Endothelial cell of hepatic sinusoid (primary cell): ENCODE results near the gene RPH3AL.

Experiments
- in situ Hi-C: cut with HindIII; loops from 2 replicates; pipeline ENCODE4 v1.10.0; 2017; ENCODE audit warnings: low sequenced_read_pairs

The RPH3AL gene, protein sequence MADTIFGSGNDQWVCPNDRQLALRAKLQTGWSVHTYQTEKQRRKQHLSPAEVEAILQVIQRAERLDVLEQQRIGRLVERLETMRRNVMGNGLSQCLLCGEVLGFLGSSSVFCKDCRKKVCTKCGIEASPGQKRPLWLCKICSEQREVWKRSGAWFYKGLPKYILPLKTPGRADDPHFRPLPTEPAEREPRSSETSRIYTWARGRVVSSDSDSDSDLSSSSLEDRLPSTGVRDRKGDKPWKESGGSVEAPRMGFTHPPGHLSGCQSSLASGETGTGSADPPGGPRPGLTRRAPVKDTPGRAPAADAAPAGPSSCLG

DNA sequence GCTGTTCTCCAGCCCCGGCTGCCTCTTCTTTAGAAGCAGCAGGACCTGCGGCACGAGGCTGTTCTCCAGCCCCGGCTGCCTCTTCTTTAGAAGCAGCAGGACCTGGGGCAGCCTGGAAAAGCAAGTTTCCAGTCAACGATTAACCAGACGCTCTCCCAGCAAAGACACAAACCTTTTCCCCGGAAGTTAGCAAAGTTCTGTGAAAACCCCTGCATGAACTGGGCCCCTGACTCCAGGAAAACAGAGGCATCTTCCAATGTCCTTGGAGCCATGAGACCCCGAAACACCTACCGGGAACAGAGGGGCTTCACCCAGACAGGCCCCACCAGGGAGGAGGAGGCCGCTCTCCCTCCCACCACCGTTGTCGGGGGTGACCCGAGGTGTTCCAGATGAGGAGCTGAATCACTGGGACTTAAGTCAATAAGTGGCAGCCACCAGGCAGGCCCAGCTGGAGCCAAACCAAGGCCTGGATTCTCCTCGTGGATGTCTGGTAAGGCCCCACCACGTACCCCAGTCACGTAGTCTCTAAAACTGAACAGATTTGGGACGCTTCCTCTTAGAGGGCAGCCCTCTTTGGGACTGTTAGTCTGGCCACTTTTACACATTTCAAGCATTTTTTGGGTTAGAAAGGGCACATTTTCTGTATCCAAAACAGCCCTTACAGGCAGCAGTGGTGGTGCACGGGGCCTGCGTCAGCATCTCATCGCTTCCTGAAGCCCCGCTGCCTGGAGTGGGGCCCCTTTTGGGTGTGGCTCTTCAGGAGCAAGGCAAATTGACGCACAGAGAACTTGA, at the start of gene RPH3AL:
RPH3AL (minus strand) TSS at position 387 of the 792 bp plus-strand sequence. CDS start 25,264 bp downstream, outside the sequence.
- in situ Hi-C loops, result no loop called here

DNA sequence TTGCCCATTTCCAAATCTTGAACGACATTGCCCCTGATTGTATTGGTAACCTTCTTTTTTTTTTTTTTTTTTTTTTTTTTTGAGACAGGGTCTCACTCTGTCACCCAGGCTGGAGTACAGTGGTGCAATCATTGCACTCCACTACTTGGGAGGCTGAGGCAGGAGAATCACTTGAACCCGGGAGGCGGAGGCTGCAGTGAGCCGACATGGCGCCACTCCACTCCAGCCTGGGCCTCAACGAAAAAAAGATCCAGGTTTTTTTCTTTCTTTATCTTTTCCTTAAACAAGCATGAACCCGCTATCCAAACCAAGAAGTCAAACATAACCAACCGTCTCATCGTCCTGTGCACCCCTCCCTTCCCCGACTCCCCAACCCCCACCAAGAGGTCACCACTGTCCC, 47.6 kb upstream of the RPH3AL start:
- in situ Hi-C loops, result no loop called here

DNA sequence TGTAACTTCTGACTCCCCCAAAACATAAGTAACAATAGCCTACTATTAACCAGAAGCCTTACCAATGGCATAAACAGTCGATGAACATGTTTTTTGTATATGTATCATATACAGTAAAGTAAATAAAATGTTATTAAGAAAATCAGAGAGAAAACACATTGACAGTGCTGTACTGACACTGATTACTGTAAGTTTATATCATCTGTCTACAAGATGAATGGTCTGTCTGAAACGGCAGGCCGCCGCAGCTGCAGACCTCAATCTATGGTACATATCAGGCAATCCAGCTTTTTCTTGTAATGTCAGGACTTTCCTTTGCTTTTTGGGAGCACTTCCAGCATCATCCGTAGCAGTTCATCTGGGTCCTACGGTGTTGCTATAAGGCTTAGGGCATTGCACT, 44.2 kb upstream of the RPH3AL start:
- in situ Hi-C loops, result no loop called here

DNA sequence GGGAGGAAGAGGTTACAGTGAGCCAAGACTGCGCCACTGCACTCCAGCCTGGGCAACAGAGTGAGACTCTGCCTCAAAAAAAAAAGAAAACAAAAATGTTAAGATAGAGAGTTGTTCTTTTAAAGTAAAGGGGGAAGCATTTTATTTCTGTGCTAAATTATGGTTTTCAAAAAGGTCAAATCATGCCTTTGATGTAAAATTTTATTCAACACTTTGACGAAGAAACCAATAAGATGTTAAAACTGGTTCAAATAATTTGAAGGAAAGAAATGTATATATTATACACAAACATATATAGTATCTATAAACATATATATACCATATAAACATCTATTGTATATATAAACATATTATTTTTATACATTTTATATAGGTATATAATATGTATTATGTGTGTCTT, 43.4 kb upstream of the RPH3AL start:
- in situ Hi-C loops, result no loop called here

DNA sequence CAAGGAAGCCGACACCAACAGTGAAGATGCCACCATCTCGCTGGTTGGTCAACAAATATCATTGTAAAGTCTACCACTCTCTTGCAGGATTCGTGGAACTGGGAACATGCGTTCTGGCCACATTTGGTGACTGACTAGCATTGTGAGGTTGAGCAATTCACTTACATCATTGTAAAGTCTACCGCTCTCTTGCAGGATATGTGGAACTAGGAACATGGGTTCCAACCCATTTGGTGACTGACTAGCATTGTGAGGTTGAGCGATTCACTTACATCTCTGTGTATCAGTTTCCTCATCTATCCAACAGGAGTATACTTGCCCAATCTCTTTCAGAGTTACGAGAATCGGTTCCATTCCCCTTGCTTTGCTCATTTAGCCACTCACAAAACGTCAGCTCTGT, 42.6 kb upstream of the RPH3AL start:
- in situ Hi-C loops, result no loop called here

DNA sequence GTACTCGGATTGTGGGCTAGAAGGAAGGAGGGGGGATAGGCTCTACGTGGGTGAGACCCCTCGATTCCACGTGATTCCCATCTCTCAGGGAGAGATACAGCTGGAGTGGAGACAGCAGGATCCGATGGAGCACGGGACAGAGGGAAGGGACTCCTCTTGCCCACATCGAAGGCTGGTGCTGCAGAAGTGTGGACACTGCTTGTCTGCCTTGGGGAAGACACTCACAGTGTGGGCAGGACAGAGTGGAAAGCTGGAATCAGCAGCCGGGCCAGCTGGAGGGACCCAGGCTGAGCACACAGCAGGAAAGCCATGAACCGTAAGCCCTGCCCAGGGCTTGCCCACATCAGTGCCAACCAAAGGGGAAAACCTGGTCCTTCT, 42.1 kb upstream of the RPH3AL start:
- in situ Hi-C loops, result no loop called here

DNA sequence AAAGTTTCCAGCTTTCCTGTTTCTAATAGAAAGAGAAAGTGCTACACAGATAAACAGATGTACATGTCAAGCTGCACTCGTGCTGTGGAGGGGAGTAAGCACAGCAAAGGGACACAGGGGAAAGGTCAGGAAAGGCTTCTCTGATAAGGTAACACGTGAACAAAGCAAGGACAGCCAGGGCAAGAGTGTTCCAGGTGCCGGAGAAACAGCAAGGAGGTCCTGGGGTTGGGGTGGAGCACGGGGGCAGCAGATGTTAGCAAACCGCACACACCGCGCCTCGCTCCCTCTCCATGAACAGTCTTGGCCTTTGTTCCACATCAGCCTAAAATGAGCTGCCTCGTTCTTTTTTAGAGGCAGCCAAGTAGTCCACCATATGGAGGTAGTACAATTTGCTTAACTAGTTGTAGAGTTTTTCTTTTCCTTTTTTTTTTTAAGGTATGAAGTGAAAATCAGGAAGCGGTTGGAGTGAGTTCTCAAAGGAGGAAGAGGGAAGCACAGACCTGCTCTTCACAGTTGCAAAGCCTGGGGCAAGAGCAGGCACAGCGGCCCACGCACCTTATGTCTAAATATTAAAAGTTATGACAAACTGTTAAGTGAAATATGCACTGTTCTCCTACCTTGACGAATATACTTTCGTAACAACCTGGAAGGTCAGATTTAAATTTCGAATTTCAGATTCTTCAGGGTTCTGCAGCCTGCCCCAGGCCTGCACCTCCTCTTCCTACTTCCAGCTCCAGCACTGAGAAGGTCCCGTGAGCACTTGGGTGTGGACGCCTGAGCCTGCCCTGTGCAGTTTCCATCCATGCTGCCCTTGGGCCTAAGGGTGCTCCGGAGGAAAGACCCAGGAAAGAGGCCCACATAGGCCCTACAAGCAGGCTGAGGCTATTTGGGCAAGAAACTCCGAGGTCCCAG, 41.5 kb upstream of the RPH3AL start:
- in situ Hi-C loops, result no loop called here

DNA sequence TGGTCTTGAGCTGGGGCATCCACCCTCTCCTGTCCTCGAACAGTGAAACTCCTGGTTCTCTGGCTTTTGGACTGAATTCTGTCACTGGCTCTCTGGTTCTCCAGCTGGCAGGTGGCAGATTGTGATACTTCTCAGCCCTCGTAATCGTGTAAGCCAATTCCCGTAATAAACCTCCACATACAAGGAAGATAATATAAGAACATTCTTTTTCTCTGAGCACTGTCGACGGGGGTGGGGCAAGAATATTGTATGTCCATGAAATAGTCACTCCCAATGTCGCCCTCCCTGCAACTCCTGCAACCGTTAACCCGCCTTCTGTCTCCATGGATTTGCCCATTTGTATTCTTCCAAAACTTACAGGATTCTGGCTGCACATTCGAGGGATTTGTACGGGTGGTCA, 39.2 kb upstream of the RPH3AL start:
- in situ Hi-C loops, result no loop called here

DNA sequence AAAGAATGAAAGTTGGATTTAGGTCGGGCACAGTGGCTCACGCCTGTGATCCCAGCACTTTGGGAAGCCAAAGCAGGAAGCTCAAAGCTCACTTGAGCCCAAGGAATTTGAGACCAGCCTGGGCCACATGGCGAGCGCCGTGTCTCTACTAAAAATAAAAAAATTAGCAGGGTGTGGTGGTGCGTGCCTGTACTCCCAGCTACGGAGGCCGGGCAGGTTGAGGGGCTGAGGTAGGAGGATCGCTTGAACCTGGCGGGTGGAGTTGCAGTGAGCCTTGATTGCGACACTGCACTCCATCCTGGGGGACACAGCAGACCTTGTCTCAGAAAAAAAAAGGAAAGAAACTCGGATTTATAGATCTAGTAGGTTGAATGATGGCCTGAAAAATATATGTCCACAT, 37.4 kb upstream of the RPH3AL start:
- in situ Hi-C loops, result no loop called here

DNA sequence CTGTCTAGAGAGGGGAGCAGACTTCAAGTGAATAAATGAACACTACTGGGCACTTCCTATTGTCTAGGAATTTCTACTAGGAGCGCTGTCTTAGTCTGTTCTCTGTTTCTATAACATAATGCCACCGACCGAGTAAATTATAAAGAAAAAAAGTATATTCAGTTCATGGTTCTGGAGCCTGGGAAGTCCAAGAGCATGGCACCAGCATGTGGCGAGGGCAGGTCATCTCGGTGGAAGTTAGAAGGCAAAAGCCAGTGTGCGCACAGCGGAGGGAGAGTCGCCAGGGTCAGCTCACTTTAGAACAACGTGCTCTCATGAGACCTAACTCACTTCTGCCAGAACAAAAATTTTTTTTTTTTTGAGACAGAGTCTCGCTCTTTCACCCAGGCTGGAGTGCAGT, 35.5 kb upstream of the RPH3AL start:
- in situ Hi-C loops, result no loop called here

DNA sequence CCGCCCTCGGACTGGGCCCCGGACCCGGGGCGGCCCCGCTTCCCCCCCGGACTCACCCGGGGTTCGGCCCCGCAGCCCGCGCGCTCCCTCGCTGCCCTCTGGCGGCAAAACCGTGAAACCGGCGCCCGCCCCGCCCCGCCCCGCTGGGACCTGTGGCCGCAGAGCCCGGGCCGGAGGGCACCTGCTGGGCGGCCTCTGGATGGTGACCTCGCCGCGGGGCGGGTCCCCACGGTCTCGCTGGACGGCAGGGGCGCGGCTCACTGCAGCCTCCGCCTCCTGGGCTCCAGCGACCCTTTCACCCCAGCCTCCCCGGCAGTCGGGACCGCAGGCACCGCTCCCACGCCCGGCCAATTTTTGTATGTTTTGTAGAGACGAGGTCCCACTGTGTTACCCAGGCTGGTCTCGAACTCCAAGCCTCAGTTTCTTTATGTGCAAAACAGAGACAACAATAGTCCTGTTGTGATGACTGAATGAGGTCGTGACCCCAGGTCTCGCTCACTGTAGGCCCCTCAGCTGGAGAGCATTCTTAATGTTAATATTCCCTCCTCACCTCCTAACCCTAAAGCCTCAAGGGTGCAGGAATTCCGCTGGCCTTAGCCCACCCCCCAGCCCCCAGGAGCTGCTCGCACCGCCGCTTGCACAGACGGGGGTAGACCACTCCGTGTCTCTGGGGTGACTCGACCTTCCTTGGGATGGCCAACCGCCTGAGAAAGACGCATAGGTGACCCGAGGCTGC, 33.7 kb upstream of the RPH3AL start:
- in situ Hi-C loops, result no loop called here

DNA sequence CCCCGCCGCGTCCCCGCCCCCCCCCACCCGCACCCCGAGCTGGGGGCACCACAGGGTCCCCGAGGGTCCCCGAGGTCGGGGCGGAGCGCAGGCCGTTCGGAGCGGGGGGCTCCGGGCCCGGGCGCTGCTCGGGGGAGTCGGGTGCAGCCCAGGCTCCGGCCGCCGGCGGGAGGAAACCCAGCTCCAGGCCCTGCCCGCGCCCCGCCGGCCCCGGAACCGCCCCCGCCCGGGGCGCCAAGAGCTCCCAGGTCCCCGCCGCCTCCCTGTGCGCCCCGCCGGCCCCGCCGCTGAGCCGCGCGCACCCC, 33.2 kb upstream of the RPH3AL start:
- in situ Hi-C loops, result no loop called here

DNA sequence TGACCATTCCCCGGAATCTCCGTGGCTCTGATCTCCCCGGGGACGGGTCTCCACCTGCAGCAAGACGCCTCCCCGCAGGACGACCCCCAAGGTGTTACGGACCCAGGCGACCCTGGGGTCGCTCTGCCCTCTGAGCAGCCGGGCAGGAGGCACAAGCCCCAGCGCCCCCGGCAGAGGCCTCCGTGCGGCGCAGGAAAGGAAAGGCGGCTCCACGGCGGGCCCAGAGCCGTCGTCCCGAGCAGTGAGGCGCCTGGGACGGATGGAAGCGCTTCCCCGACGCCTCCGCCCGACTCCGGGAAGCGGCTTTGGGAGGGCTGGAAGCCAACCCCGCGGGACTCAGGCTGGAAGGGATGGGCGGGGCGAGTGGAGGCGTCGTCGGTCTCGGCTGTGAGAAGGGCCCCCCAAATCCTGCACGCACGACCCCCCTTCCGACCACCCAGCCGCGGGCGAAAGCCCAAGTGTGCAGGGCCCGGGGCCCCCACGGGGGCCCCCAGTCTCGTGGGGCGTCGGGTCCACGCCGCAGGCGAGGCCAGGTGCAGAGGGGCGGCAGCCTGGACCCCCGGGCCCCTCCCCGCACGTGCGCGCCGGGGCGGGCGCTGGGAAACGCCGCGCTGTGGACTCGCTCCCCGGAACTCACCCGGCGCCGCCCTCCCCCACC, 32.7 kb upstream of the RPH3AL start:
- in situ Hi-C loops, result no loop called here

DNA sequence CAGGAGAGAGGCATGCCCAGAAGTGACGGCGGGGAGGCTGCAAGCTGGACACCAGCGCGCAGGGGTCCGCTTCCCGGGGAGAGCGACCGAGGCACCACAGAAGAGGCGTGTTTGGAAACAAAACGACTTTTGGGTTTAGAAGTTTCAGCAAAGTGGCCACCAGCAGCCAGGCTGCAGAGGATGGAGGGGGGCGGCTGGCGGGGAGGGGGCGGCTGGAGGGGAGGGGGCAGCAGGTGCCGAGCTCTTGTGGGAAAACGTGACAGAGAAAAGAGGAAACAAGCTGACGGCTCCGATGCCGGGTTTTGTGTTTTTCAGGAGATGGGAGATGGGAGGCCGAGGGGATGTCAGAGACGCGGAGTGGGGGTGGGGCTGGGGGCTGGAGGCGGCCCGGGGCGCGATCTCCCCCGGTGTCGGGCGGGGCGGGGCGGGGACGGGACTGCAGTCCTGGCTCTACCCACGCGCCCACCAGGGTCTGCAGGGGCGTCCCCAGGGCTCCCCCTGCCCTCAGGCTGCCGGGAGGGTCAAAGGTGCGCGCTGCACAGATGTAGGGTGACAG, 32.1 kb upstream of the RPH3AL start:
- in situ Hi-C loops, result no loop called here

DNA sequence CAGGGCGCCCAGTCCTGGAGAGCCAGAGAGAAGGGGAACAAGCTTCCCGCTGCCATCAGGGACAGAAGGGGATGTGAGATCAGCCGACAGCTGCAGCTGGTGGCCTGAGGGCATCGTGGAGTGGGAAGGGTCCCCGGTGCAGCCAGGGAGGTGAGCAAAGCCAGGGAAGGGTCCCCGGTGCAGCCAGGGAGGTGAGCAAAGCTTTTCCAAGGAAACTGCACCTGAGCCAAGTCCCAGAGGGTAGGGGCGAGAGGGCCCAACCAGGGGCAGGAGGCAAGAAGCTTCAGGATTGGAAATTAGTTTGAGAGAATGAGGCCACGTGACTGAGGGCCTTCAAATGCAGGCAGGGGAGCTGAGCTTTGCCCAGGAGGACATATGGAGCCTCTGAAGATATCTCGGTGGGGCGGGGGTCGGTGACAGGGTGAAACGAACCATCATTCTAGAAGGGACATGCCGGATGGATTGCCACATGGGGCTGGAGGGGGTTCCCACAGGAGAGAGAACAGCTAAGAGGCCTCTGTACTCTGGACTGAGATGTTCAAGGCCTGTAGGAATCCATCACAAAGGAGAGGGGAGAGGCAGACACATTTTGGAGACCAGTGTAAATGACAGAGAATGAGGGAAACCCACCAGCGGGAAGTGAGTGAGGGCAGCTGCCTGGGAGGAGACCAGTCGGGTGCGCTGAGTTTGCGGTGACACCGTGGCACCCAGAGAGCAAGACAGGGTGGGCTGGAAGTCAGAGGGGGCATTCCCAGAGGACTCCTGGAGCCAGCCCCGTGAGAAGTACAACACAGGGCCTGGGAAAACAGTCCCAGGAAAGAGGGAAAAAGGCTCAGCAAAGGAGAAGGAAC, 31.4 kb upstream of the RPH3AL start:
- in situ Hi-C loops, result no loop called here

DNA sequence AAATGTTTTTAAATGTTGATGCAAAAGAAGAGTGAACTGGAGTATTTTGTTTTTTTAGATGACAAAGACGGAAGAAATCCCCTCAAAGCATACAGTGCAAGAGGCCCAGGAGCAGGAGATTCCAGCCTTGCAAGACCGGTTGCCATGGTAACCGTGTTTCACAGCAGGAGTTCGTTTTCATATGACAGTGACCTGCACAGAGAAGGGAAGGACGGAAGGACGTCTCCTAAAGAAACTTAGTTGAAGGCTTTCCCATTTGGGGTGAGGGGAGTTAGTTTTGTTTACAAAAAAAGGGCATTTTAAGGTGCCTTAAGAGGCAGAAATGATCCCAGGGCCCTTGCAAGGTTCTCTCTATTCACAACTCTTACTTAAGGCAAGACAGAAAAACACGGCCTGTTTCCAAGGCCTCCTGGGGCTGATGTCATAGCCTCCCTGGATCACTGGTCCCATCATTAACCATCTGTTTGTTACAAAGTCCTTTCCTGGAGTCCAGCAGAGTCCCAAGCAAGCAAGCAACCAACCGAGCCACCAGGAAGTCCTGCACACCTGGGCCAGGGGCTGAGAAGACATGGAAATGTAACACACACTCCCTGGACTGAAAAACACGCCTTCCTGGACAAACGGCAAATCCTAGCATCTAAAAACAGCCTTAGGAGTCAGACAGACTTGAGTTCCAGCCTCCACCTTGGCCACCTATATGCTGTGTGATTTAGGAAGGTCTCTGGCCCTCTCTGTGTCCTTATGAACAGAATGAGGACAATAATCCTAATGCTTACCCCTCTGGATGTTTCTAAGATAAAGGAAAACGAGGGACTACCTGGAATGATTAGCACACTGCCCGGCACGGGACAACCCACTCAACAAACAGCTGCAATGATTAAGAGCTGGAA, 30.3 kb upstream of the RPH3AL start:
- in situ Hi-C loops, result no loop called here

DNA sequence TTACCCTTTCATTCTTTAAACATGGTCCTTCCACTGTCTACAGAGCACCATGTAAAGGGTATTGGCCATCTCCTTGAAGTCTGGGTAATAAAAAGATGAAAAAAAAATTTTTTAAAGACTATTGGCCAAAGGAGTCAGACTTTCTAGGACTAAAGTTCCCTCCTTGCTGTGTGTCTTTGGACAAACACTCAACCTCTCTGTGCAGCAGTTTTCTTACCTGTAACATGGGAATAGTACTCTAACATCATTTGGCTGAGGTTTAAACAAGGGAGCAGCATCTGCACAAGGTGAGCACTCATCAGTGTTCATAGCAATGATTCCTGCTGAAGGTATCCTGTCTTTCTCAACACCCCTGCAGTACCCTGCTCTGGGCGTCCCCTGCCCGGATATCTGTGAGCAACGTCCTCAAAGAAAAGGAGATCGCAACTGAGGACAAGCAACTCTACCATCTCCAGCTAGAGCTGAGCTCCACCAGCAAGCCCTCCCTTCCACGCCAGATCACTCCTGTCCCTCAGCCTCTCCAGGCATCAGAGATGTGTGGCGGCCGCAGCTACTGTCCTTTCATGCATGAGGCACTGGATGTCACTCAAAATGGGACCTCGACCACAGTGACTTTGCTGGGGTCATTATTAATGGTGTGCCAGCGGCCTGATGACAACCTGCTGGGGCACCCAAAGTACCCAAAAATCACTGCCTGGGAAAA, 29.5 kb upstream of the RPH3AL start:
- in situ Hi-C loops, result no loop called here

DNA sequence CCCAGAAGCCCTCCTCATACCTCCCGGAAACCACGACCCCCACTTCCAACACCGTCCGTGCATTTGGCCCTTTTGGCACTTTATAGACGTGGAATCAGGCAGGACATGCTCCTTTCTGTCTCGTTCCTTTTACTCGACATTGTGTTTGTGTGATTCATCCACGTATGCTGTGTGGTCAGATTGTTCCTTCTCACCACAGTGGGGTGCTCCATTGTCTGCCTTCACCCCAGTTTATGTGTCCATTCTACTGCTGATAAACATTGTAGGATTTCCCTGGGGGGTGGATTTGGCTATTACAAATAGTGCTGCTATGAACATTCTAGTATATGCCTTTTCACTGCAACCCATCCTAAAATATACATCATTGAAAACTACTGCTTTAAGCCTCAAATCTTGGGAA, 28.9 kb upstream of the RPH3AL start:
- in situ Hi-C loops, result no loop called here
